Stimulated activated CD8-positive, alpha-beta memory T cell treated with anti-CD3 and anti-CD28 coated beads, Interleukin-15, amount 100 ng/mL, for 24 hours (primary cell): Measurements from ENCODE around the gene MAP3K20.
"Not testable (repeated sequence)": the region's sequence is repeated elsewhere in the genome, so short reads cannot be mapped to it uniquely, and the experiment has no call there.

Experiments
- DNase-seq: peaks from one replicate; pipeline ENCODE4 v3.0.0-alpha.2; 2020; ENCODE audit warnings: low read depth

MAP3K20 gene

DNA sequence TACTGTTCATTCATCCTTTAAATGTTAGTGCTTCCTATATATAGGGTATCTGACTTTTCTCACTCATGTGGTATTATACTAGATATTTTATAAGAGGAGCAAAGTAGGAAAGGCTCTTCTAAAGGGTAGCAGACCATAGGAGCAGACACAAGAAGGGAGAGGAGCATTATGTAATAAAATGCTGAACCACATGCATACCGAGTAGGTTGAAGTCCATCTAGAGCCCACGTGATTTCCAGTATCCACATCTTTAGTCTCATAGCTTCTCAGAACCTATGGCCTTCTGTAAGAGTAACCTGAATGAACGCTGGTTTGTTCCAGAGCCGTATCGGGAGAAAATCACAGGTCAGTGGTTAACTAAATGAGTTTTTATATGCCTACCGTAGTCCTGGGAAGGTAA lies 85.9 kb downstream of the MAP3K20 start:
- DNase-seq, result no peak

DNA sequence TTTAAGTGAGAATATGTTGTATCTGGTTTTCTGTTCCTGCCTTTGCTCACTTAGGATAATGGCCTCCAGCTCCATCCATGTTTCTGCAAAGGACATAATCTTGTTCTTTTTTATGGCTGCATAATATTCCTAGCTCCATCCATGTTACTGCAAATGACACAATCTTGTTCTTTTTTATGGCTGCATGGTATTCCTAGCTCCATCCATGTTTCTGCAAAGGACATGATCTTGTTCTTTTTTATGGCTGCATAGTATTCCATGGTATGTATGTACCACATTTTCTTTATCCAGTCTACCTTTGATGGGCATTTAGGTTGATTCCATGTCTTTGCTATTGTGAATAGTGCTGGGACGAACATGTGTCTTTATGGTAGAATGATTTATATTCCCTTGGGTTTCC lies 87.7 kb downstream of the MAP3K20 start:
- not testable (repeated sequence) for DNase-seq

DNA sequence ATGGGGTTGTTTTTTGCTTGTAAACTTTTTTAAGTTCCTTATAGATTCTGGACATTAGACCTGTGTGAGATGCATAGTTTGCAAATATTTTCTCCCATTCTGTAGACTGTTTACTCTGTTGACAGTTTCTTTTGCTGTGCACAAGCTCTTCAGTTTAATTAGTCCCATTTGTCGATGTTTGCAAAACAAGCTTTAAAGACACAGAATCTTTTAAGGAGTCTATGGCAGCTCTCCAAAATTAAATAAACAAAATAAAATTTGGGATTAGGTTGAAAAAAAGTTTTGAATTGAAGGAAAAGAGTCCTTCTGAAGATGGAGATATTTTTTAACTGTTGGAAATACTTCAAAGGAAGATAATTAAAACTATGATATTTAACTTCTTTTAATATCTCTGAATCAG lies 88.8 kb downstream of the MAP3K20 start:
- no peak for DNase-seq

DNA sequence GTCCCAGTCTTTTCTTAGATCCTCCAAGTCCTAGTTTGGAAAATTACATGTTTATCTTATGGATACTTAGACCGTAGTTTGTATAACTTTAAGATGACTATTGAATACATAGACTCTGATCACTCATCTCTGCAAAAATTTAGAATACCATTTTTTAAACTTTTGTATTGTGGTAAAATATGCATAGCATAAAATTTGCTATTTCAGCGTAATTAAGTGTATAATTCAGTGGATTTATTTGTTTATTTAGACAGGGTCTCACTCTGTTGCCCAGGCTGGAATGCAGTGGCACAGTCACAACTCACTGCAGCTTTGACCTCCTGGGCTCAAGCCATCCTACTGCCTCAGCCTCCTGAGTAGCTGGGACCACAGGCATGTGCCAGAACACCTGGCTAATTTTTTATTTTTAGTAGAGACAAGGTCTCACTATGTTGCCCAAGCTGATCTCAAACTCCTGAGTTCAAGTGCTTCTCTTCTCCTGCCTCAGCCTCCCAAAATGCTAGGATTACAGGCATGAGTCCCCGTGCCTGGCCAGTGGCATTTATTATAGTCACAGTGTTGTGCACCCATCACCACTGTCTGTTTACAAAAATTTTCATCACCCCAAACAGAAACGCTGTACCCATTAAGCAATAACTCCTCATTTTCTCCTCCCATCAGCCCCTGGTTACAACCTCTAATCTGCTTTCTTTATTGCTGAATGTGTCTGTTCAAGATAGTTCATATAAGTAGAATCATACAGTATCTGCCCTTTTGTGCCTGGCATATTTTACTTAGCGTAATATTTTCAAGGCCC lies 90.0 kb downstream of the MAP3K20 start:
- no peak for DNase-seq

DNA sequence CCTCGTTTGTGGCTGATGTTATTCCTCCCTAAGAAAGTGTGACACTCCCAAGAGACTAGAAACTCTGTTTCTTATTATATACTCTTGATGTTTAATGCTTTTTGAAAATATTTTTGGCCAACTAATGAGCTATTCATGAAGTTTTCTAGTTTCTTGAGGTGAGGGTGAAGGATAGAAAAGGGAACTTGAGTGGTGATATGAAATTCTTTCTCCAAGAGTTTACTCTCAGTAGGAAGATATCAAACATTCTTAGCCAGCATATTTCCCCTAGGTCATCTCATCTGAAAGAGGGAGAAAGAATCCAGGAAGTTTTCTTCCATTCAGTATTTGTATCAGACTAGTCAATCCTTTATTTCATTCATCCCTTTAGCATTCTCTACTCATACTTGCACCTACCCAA lies 95.7 kb downstream of the MAP3K20 start:
- DNase-seq, result no peak

DNA sequence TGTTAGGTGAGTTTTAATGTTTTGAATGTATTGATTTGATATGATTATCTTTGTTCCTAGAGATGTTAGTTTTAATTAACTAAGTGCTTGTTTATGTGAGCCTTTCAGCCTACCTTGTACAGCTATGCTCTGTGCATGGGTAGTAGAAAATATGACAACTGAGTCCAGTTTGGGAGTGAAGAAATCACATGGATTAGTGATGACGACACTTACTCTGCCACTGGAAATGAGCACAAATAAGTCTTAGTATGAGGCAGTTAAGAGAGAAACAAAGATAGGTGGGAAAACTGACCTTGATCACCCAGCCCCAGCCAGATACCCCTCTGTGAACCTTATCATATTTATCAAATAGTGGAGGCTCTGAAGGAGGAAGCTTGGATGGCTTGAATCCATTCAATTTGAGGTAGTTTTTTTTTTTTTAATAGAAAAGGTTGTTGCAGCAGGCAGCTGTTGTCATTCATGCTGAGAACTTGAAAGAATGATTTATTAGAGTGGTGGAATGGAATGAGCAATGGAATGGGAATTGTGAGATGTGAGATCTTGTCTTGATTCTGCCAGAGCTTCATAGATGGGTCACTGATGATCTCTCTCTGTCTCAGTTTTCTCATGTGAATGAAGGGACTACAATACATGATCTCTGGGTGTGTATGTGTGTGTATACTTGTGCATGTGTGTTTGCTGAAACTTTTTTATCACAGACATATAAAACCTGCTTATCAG lies 96.4 kb downstream of the MAP3K20 start:
- DNase-seq, result no peak

DNA sequence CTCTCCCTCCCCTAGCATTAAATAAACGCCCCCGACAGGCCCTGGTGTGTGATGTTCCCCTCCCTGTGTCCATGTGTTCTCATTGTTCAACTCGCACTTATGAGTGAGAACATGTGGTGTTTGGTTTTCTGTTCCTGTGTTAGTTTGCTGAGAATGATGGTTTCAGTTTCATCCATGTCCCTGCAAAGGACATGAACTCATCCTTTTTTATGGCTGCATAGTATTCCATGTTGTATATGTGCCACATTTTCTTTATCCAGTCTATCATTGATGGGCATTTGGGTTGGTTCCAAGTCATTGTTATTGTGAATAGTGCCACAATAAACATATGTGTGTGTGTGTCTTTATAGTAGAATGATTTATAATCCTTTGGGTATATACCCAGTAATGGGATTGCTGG lies 98.7 kb downstream of the MAP3K20 start:
- not testable (repeated sequence) for DNase-seq

DNA sequence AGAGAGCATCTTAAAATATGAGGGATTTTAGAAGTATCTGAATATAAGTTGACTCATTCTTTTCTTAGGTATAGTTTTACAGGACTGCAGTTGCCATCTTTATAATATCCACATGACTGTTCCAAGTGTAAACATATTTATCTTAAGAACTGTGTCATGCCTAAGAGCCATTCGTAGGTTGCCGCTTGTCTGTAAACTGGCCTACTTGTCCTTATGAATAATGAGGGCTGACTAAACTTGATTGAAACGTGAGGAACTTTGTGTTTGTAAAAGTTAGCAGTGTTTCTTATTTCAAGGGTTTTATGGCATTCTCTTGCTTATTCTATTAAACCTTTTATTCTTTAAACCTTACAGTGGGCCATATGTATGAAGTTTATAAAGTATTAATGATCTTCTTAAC lies 99.6 kb downstream of the MAP3K20 start:
- DNase-seq, result no peak

DNA sequence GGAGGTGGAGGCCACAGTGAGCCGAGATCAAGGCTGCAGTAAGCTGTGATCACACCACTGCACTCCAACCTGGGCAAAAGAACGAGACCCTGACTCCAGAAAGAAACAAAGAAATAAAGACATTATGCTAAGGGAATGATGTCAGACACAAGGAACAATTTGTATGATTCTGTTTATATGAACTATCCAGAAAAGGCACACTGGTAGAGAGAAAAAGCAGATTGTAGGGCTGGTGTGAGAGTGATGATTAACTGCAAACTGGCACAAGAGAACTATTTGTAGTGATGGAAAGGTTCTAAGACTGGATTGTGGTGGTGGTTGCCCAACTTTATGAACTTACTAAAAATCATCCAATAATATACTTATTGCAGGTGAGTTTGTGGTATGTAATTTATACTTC lies 106.3 kb downstream of the MAP3K20 start:
- no peak for DNase-seq

DNA sequence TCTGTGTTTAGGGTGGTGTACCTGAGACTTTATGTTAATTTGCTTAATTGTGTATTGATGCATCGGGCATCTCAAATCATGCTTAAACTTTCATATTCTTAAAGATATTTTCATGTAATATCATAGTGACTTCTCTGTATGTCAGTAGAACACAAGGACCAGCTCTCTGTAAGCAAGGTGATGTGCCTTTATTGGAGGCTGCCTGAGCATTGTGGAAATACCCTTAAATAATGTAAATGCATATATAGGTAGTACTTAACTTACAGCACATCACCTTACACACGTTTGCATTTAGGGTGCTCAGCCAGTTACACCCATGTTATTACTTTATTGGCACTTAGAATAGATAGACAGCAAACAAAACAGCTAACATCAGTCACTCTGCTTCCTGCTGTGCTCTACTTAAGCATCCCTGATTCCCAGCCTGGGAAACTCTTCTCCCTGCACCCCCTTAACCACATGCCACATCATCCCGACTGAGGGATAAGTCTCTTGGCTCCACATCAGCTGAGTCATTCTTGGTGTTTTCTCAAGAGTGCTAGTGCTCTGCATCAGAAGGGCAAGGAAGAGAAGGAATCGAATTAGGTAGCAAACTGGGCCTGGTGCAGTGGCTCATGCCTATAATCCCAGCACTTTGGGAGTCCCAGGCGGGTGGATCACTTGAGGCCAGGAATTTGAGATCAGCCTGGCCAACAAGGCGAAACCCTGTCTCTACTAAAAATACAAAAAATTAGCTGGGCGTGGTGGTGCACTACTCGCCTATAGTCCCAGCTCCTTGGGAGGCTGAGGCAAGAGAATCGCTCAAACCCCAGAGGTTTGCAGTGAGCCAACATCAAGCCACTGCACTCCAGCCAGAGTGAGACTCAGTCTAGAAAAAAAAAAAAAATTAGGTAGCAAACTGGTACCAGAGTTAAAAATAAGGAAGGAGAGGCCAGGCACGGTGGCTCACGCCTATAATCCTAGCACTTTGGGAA lies 108.7 kb downstream of the MAP3K20 start:
- DNase-seq, result no peak

DNA sequence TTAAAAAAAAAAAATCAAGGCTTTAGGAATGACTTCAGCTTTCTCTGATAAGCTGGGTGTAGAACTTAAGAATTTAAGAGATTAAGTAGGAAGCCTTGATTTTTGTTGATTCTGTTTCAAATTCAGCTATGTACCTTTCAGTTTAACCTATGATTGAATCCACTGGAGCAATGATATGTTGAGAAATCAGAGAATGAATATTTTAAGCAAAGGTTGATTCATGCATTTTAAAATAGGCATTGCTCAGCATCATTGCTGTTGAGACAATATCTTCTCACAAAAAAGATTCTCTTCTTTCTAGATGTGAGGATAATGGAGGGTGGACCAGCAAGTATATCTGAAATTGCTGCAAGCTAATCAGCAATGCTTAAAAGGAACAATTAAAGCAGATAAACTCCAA lies 109.8 kb downstream of the MAP3K20 start:
- no peak for DNase-seq

DNA sequence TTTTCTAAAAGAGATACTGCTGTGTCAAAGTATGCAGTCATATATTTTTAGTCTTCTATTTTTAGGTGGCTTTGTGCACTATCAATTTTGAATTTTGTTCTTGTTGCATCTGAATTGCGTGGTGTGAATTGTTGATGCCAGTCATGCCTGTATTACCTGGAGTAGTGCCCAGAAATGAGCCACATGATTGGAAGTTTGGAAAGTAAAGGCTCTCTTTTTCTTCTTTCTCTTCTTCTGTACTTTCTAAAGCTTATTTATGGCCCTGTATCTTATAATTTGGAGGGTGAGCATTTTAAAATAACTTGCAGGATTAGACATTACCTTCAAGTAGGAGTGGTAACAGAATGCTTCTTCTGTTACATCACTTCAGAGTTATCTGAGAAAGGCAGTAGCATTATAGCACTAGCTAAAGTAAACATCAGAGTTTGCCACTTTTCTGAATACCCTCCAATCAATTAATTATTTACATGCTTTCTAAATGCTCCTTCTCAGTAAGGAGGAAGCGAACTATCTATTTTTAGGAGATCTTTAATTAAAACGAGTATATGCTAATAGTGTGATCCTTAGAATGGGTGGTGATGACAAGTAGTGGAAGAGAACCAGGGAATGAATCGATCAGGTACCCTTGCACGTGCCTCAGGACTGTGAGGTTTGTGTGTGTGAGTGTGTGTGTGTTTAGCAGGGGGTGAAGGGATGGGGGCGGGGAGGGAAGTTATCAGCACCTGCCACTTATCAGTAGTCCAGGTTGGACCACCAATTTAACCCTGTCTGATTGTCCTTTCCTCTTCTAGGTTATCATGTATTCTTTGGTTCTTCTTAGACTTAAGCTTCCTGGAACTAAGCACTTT lies 112.5 kb downstream of the MAP3K20 start:
- no peak for DNase-seq

DNA sequence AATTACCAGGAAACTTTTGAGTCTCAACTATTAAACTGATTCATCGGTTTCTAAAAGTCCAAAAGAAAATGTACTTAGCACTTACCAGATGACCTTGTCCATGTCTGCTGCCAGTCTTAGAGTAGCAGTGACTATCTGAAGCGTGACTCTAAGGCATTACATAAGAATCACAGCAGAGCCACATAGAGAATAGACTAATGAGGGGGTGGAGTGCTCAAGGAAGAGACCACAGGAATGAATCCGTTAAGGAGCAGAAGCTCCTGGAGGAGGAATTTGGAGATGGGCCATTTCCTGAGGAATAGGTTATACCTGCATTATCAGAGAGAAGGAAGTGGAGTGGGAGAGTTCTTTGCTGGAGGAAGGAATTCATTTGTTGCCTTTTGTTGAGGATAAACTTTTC lies 116.0 kb downstream of the MAP3K20 start:
- DNase-seq, result no peak

DNA sequence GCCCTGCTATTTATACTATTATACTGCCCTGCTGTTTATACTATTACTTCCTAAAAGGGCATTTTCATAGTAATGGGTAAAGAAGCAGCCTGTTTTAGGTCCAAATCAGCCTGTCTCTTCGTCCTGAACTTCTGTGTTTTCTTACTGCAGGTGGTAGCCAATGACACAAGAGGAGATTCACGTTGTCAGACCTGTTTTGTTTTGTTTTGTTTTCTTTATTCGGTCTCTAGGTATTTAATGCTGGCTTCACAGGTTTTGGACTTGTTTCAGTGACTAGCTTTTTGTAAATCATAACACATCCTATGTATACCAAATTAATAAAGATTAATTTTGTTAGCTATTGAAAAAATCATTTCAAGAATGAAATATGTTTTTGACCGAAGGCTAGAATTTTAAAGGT lies 116.4 kb downstream of the MAP3K20 start:
- DNase-seq, result no peak

DNA sequence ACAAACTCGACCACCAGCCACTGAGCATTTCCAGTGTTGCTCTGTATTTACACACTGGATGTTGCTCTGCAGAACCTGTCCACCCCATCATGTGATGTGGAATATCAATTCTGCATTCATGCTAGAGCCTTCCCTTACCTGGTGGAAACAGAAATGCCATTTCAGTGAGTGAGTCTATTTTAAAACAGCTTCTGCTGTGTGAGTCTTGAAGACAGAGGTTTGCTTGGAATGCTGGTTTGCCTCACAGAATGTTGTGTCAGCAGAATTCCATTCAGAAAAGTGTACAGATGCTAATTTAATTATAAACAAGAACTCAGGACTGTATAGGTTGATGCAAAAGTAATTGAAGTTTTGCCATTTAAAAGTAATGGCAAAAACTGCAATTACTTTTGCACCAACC lies 118.3 kb downstream of the MAP3K20 start:
- no peak for DNase-seq

DNA sequence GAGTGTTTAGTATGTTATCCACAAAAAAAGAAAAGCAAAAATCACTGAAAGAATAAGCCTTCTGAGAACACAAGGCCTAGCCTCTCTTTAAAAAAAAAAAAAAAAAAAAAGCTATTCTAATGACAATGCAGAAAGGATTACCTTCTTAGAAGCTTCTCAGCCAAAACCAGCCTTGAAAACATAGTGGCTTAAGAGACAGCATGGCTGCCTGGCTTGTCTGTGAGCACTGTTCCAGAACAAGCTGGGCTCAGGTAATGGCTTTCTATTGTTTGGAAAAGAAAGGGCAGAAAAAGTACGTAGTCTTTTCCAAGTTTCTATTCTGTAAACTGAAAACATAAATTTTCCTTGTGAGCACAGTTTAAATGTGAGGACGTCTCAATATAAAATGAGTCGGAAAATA lies 119.5 kb downstream of the MAP3K20 start:
- no peak for DNase-seq

DNA sequence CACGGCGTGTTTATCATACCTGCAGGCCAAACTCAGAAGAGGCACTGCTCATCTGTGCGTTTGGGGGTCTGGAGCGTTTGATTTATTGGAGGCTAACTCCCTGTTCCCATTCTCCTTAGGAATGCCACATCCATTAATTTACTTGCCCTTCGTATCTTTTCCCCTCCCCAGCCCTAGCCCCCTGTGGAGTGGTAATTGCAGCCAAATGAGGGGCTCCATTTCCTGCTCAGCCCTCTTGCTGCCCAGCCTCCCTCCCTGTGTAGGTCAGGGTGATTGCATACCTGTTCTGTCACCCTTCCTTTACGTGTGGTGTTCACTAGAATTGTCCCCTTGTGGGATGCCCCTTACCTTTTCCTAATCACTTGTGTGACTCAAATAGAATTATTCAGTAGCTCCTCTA lies 120.4 kb downstream of the MAP3K20 start:
- DNase-seq, result no peak

DNA sequence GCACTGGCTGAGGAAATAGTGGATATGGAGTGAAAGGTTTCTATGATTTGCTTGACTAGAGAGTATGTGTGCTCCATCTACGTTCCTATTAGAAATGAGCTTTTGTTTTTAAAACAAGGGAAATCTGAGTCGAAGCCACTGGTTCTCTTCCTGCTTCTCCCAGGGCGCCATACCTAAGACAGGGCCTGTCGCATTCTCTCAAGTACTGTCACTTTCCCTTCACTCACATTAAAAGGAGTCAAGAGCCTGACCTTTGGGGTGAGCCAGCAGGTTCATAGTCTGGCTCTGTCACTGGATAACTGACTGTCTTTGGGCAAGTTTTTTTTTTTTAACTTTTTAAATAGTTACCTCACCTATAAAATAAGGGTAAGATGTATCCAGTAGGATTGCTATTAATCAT lies 121.0 kb downstream of the MAP3K20 start:
- no peak for DNase-seq

DNA sequence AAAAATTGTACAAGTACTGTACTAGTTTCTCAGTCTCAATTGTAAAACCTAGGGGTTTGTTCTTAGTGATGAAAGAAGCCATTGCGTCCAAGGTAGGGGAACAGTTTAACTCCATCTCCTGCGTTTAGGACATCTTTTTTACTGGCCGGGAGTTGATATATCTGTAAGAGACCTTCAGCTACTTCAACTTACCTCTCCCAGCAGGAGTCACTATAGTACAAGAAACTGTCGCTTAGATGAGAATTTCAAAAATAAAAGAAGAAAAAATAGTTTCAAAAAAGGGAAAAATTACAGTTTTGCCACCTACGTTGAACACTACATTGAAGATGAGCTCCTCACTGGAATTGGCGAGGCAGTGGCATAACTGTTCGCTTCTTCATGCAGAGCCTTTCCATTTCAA lies 122.7 kb downstream of the MAP3K20 start:
- DNase-seq, result no peak

DNA sequence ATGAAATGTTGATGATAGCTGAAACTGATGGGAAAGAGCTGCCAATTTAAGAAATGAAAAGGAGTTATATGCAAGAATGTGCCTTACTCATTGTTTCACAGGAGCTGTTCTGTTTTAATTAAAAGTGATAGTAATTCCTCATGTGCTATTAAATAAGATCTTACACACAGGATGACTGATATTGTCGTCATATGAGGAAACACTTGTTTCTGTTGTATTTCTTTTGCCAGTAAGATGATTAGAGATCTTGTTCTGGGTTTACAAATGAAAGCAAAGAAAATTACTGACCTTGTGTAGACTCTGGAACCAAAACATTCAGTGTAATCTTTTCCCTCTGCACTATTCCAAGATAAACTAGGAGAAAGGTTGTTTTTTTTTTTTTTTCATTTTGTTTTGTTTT lies 123.6 kb downstream of the MAP3K20 start:
- DNase-seq, result no peak

DNA sequence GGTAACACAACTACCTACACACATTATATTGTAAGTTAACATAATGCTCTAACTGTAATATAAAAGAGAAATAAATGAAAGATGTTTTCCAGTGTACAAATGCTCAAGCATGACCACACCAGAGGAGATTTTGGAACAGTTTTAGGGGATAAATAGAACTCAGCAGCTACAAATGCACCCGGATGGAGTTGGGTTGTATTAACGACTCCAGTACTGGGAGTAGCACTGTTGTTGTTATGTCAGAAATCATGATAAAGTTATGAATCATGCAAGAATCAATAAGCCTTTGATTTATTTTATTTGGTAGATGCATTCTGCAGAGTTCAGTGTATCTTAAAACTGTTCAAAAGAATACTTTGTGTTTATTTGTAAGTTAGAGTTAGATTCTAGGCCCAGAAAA lies 126.9 kb downstream of the MAP3K20 start:
- no peak for DNase-seq

DNA sequence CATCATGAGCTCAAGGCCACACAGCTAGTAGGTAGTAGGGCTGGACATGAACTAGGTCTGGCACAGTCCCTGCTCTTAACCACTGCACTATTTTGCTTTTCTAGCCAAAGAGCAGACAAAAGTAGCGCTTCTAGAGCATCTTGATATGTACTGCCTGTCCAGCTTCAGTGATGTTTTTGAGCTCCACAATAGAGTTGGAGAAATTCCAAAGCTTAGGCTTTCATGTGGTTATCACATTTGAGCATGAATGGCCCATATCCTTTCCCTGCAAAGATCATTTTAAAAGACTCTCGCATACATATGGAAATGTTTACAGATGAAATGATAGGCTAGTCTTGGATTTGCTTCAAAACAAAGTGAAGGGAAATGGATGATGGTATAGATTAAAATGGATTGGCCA lies 128.7 kb downstream of the MAP3K20 start:
- no peak for DNase-seq
